GM23338 (cell line): ENCODE results near the gene APOL1. TPM values are rescaled to one million over a fixed set of nuclear protein-coding genes. Genes with fewer than 3 reads are reported as not detected.

Experiments used
- ATAC-seq: fragments of 200-7000 bp; cut with Tn5 transposase; 3 replicates; pipeline ENCODE4 v1.9.1; 2020
- DNase-seq: peaks from one replicate; pipeline ENCODE4 v3.0.0-alpha.2; 2015; ENCODE audit warnings: low spot score
- H2AFZ ChIP-seq: fragments of 200-600 bp; sonication (generic); 2 replicates; pipeline ENCODE4 v1.8.0; 2016; ENCODE audit warnings: antibody characterized with exemption, mild to moderate bottlenecking, moderate library complexity
- H3F3A ChIP-seq: fragments of 200-600 bp; sonication (generic); replicated peaks from 2 replicates; pipeline ENCODE4 v1.8.0; 2017; ENCODE audit warnings: antibody characterized with exemption, mixed run types, low read depth
- H3K27ac ChIP-seq: fragments of 200-600 bp; sonication (generic); 2 replicates; pipeline ENCODE4 v1.6.1; 2016; ENCODE audit warnings: low read depth
- H3K27me3 ChIP-seq: fragments of 200-600 bp; sonication (generic); 2 replicates; pipeline ENCODE4 v1.8.0; 2016; ENCODE audit warnings: mild to moderate bottlenecking, mixed run types, moderate library complexity; ENCODE audit not compliant: insufficient read depth
- H3K36me3 ChIP-seq: fragments of 200-600 bp; sonication (generic); 2 replicates; pipeline ENCODE4 v1.8.0; 2016; ENCODE audit warnings: mild to moderate bottlenecking; ENCODE audit not compliant: insufficient read depth
- H3K4me1 ChIP-seq: fragments of 200-600 bp; sonication (generic); 2 replicates; pipeline ENCODE4 v1.8.0; 2016; ENCODE audit warnings: mild to moderate bottlenecking, moderate library complexity; ENCODE audit not compliant: insufficient read depth
- H3K4me2 ChIP-seq: fragments of 200-600 bp; sonication (generic); 2 replicates; pipeline ENCODE4 v1.7.1; 2017; ENCODE audit warnings: mixed run types
- H3K4me3 ChIP-seq: fragments of 200-600 bp; sonication (generic); 2 replicates; pipeline ENCODE4 v1.6.1; 2016; ENCODE audit warnings: mixed run types
- H3K79me2 ChIP-seq: fragments of 200-600 bp; sonication (generic); replicated peaks from 2 replicates; pipeline ENCODE4 v1.8.0; 2017; ENCODE audit warnings: mild to moderate bottlenecking; ENCODE audit not compliant: insufficient read depth
- H3K9me2 ChIP-seq: fragments of 200-600 bp; sonication (generic); 2 replicates; pipeline ENCODE4 v1.8.0; 2017; ENCODE audit not compliant: insufficient read depth
- H4K20me1 ChIP-seq: fragments of 200-600 bp; sonication (generic); replicated peaks from 2 replicates; pipeline ENCODE4 v1.8.0; 2017; ENCODE audit warnings: mild to moderate bottlenecking; ENCODE audit not compliant: insufficient read depth
- H3K27ac Mint-ChIP-seq: 2 replicates; pipeline ENCODE4 v1.8.0; 2020; ENCODE audit warnings: inconsistent platforms, mild to moderate bottlenecking, moderate library complexity, mixed read lengths
- H3K27me3 Mint-ChIP-seq: 3 replicates; pipeline ENCODE4 v1.8.0; 2022; ENCODE audit warnings: low read depth, mild to moderate bottlenecking, moderate library complexity, mixed read lengths, inconsistent platforms; ENCODE audit not compliant: insufficient read depth, poor library complexity
- H3K36me3 Mint-ChIP-seq: 3 replicates; pipeline ENCODE4 v1.8.0; 2021; ENCODE audit warnings: low read depth, mild to moderate bottlenecking, inconsistent platforms, moderate library complexity, mixed read lengths
- H3K4me1 Mint-ChIP-seq: 3 replicates; pipeline ENCODE4 v1.8.0; 2020; ENCODE audit warnings: mild to moderate bottlenecking, inconsistent platforms, mixed read lengths
- H3K4me3 Mint-ChIP-seq: 3 replicates; pipeline ENCODE4 v1.8.0; 2021; ENCODE audit warnings: moderate library complexity, mild to moderate bottlenecking, inconsistent platforms, mixed read lengths
- H3K9me3 Mint-ChIP-seq: 3 replicates; pipeline ENCODE4 v1.8.0; 2020; ENCODE audit warnings: moderate library complexity, mild to moderate bottlenecking, inconsistent platforms, mixed read lengths
- CREB1 ChIP-seq: fragments of 250-450 bp; sonication (Bioruptor Pico); IDR thresholded peaks from 2 replicates; pipeline ENCODE4 v1.5.0; 2020; ENCODE audit warnings: low read depth, mild to moderate bottlenecking, moderate library complexity
- EZH2 ChIP-seq: fragments of 200-600 bp; sonication (generic); IDR thresholded peaks from one replicate; pipeline ENCODE4 v1.8.0; 2017; ENCODE audit warnings: antibody characterized with exemption, mild to moderate bottlenecking, low read depth; ENCODE audit not compliant: unreplicated experiment
- EZH2phosphoT487 ChIP-seq: fragments of 200-600 bp; sonication (generic); IDR thresholded peaks from one replicate; pipeline ENCODE4 v1.8.1; 2018; ENCODE audit warnings: antibody characterized with exemption; ENCODE audit not compliant: unreplicated experiment
- JUNB ChIP-seq: IDR thresholded peaks from one replicate; pipeline ENCODE4 v1.6.1; 2016; ENCODE audit warnings: antibody characterized with exemption; ENCODE audit not compliant: unreplicated experiment
- NANOG ChIP-seq: IDR thresholded peaks from 2 replicates; pipeline ENCODE4 v1.6.1; 2016; ENCODE audit warnings: antibody characterized with exemption, borderline replicate concordance
- ZNF114 ChIP-seq: fragments of 250-450 bp; sonication (Bioruptor Pico); IDR thresholded peaks from 2 replicates; pipeline ENCODE4 v1.5.0; 2020; ENCODE audit warnings: mild to moderate bottlenecking, moderate library complexity
- polyA plus RNA-seq: library from polyadenylated mRNA; unstranded; fragments of >200 nt; fragmentation: Nextera tagmentation; extraction: Ambion mirVana; gene quantifications from 2 replicates; pipeline ENCODE4 v1.2.1, GENCODE V29; 2016
- total RNA-seq: library from RNA; depleted of rRNA; stranded (reverse); fragments of >200 nt; shearing (Covaris generic); gene quantifications from 2 replicates; pipeline ENCODE4 v1.2.3, GENCODE V29; 2014
- TF ChIP-seq, protein P1 (sequence below), 2 experiments: fragments of 200-600 bp in 1 of 2; sonication (generic) in 1 of 2; conservative IDR thresholded peaks; 2 replicates each; pipeline versions ENCODE4 v1.5.1 to v1.6.1; 2016 to 2017; ENCODE audit warnings: antibody characterized with exemption in 2 of 2, low read depth in 2 of 2, mild to moderate bottlenecking in 2 of 2, moderate library complexity in 1 of 2
- TF ChIP-seq, protein P2 (sequence below): IDR thresholded peaks from one replicate; pipeline ENCODE4 v1.6.1; 2018; ENCODE audit warnings: antibody characterized with exemption; ENCODE audit not compliant: unreplicated experiment
- TF ChIP-seq, protein P3 (sequence below): IDR thresholded peaks from 2 replicates; pipeline ENCODE4 v1.6.1; 2016; ENCODE audit warnings: antibody characterized with exemption

APOL1 gene
- total and polyA plus RNA-seq, 2 experiments from 2014 or later, result 0.11 TPM; not detected in 1

DNA sequence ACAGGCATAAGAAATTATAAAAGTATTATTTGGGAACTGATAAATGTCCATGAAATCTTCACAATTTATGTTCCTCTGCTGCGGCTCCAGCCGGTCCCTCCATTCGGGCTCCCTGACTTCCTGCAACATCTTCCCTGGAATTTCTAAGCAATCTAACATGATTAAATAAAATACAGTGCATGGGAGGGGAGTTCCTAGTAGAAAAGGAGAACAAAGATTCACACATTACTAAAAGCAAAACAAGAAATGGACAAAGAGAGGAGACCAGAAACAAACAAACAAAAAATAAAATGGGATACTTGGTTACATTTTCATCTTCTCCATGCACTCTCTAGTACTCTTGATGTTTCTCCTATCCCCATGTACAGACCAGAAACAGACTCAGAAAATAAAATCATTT lies 42.7 kb upstream of the APOL1 start:
- peaks cover 4% of the 10 kb centered on the region for H3K27me3 Mint-ChIP-seq
- ATAC-seq, result no peak
- Histone ChIP-seq H3K4me1 (no peaks in the 10 kb centered on the region), H3K4me3 (no peak overlapping the region), H3K9me2 (no peaks in the 10 kb centered on the region), H4K20me1 (no peaks in the 10 kb centered on the region), H3K27me3 (no peaks in the 10 kb centered on the region), H3F3A (no peaks in the 10 kb centered on the region), H3K4me2 (no peak overlapping the region), H3K79me2 (no peaks in the 10 kb centered on the region), H2AFZ (no peak overlapping the region), H3K27ac (no peak overlapping the region), H3K36me3 (no peaks in the 10 kb centered on the region)
- no peak overlapping the region for H3K4me3 Mint-ChIP-seq
- H3K36me3 Mint-ChIP-seq, result 0 out of 3 replicates have a peak, but pooled peaks cover 3% of the 10 kb centered on the region
- no peak for TF ChIP-seq NANOG
- TF ChIP-seq ZNF114 (CRISPR knock-in tag), result no peak
- no peak for TF ChIP-seq EZH2phosphoT487
- TF ChIP-seq, protein P1, sequence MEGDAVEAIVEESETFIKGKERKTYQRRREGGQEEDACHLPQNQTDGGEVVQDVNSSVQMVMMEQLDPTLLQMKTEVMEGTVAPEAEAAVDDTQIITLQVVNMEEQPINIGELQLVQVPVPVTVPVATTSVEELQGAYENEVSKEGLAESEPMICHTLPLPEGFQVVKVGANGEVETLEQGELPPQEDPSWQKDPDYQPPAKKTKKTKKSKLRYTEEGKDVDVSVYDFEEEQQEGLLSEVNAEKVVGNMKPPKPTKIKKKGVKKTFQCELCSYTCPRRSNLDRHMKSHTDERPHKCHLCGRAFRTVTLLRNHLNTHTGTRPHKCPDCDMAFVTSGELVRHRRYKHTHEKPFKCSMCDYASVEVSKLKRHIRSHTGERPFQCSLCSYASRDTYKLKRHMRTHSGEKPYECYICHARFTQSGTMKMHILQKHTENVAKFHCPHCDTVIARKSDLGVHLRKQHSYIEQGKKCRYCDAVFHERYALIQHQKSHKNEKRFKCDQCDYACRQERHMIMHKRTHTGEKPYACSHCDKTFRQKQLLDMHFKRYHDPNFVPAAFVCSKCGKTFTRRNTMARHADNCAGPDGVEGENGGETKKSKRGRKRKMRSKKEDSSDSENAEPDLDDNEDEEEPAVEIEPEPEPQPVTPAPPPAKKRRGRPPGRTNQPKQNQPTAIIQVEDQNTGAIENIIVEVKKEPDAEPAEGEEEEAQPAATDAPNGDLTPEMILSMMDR (conservative IDR thresholded peaks at IDR 0.05; ENCODE audit: low read depth in 2 of 2), result no peak
- TF ChIP-seq, protein P2, sequence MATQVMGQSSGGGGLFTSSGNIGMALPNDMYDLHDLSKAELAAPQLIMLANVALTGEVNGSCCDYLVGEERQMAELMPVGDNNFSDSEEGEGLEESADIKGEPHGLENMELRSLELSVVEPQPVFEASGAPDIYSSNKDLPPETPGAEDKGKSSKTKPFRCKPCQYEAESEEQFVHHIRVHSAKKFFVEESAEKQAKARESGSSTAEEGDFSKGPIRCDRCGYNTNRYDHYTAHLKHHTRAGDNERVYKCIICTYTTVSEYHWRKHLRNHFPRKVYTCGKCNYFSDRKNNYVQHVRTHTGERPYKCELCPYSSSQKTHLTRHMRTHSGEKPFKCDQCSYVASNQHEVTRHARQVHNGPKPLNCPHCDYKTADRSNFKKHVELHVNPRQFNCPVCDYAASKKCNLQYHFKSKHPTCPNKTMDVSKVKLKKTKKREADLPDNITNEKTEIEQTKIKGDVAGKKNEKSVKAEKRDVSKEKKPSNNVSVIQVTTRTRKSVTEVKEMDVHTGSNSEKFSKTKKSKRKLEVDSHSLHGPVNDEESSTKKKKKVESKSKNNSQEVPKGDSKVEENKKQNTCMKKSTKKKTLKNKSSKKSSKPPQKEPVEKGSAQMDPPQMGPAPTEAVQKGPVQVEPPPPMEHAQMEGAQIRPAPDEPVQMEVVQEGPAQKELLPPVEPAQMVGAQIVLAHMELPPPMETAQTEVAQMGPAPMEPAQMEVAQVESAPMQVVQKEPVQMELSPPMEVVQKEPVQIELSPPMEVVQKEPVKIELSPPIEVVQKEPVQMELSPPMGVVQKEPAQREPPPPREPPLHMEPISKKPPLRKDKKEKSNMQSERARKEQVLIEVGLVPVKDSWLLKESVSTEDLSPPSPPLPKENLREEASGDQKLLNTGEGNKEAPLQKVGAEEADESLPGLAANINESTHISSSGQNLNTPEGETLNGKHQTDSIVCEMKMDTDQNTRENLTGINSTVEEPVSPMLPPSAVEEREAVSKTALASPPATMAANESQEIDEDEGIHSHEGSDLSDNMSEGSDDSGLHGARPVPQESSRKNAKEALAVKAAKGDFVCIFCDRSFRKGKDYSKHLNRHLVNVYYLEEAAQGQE, result no peak
- TF ChIP-seq CREB1 (CRISPR knock-in tag), result no peak
- no peak for TF ChIP-seq EZH2
- TF ChIP-seq JUNB, result no peak
- H3K9me3 Mint-ChIP-seq, result peaks cover 18% of the 10 kb centered on the region
- H3K4me1 Mint-ChIP-seq, result 0 out of 3 replicates have a peak, but pooled peaks cover 3% of the 10 kb centered on the region
- DNase-seq, result no peak
- H3K27ac Mint-ChIP-seq, result no peak overlapping the region

DNA sequence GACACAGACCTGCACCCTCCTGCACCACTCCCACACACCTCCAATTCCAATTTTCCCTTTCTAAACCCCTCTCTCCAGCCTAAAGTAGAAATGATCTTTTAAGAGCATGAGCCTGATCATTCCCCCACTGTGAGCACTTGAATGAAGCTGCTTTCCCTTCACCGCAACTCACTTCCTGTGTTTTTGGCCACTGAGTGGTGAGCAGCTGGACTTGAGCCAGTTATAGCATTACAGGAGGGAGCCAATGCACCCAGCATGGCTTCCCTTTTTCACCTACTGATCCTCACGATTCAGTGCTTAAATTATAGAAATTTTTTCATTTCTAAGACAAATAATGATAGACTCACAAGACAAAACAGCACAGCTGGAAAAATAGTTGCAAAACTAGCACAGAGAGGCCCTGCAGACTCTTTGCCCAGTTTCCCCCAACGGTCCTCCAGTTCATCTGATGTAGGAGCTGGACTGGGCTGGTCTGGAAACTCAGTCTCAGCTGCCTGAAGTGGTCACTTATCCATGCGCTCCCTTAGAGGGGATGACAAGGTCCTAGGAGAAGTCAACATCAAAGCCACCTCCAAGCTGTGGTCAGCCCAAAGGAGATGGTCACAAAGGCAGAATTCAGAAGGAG lies 41.6 kb upstream of the APOL1 start:
- TF ChIP-seq, protein P2, result no peak
- TF ChIP-seq, protein P3, sequence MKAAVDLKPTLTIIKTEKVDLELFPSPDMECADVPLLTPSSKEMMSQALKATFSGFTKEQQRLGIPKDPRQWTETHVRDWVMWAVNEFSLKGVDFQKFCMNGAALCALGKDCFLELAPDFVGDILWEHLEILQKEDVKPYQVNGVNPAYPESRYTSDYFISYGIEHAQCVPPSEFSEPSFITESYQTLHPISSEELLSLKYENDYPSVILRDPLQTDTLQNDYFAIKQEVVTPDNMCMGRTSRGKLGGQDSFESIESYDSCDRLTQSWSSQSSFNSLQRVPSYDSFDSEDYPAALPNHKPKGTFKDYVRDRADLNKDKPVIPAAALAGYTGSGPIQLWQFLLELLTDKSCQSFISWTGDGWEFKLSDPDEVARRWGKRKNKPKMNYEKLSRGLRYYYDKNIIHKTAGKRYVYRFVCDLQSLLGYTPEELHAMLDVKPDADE, result no peak
- DNase-seq (no peak), ATAC-seq (no peak)
- Histone ChIP-seq H4K20me1 (no peaks in the 10 kb centered on the region), H3K4me2 (no peak overlapping the region), H3K27ac (no peak overlapping the region), H3K79me2 (no peaks in the 10 kb centered on the region), H3K27me3 (no peaks in the 10 kb centered on the region), H3K4me3 (no peak overlapping the region), H3K36me3 (no peaks in the 10 kb centered on the region), H3K9me2 (no peaks in the 10 kb centered on the region), H3F3A (no peaks in the 10 kb centered on the region), H3K4me1 (no peaks in the 10 kb centered on the region), H2AFZ (no peak overlapping the region)
- H3K4me1 Mint-ChIP-seq, result 0 out of 3 replicates have a peak, but pooled peaks cover 3% of the 10 kb centered on the region
- H3K9me3 Mint-ChIP-seq, result peaks cover 18% of the 10 kb centered on the region
- H3K4me3 Mint-ChIP-seq, result no peak overlapping the region
- 0 out of 3 replicates have a peak, but pooled peaks cover 3% of the 10 kb centered on the region for H3K36me3 Mint-ChIP-seq
- H3K27ac Mint-ChIP-seq, result no peak overlapping the region
- peaks cover 4% of the 10 kb centered on the region for H3K27me3 Mint-ChIP-seq
